DND-41 (cell line): Measurements from ENCODE around the gene YRDC.

Experiments used
- ATAC-seq: fragments of 200-7000 bp; cut with Tn5 transposase; 3 replicates; pipeline ENCODE4 v1.9.1; 2021; ENCODE audit warnings: low read depth; ENCODE audit not compliant: insufficient read depth
- DNase-seq: peaks from one replicate; pipeline ENCODE4 v3.0.0-alpha.2; 2020
- H2AFZ ChIP-seq: 2 replicates; pipeline ENCODE4 v1.6.0; 2012; ENCODE audit warnings: low read depth, low read length
- H3K27ac ChIP-seq: 2 replicates; pipeline ENCODE4 v1.5.1; 2012; ENCODE audit warnings: low read length, inconsistent platforms
- H3K27me3 ChIP-seq: fragments of 200-600 bp; sonication (generic); 2 replicates; pipeline ENCODE4 v1.6.0; 2012; ENCODE audit warnings: low read length, mild to moderate bottlenecking, inconsistent platforms; ENCODE audit not compliant: insufficient read depth, poor library complexity
- H3K36me3 ChIP-seq: 2 replicates; pipeline ENCODE4 v1.5.1; 2012; ENCODE audit warnings: low read length, inconsistent platforms; ENCODE audit not compliant: insufficient read depth
- H3K4me1 ChIP-seq: 2 replicates; pipeline ENCODE4 v1.5.1; 2012; ENCODE audit warnings: mild to moderate bottlenecking, low read length; ENCODE audit not compliant: insufficient read depth
- H3K4me2 ChIP-seq: 2 replicates; pipeline ENCODE4 v1.6.0; 2012; ENCODE audit warnings: mild to moderate bottlenecking, moderate library complexity, low read length, inconsistent platforms; ENCODE audit not compliant: insufficient read depth
- H3K4me3 ChIP-seq, 2 experiments: fragments of 200-600 bp in 1 of 2; shearing (Covaris generic) in 1 of 2; 2 replicates each; pipeline ENCODE4 v1.5.1; 2012 to 2016; ENCODE audit warnings: inconsistent platforms in 2 of 2, low read length in 2 of 2, mild to moderate bottlenecking in 2 of 2, low read depth in 1 of 2, moderate library complexity in 1 of 2
- H3K79me2 ChIP-seq: 2 replicates; pipeline ENCODE4 v1.6.0; 2012; ENCODE audit warnings: low read length, inconsistent platforms; ENCODE audit not compliant: insufficient read depth
- H3K9ac ChIP-seq: 2 replicates; pipeline ENCODE4 v1.6.0; 2012; ENCODE audit warnings: low read depth, mild to moderate bottlenecking, inconsistent platforms, low read length, moderate library complexity
- H3K9me3 ChIP-seq: 2 replicates; pipeline ENCODE4 v1.5.1; 2012; ENCODE audit warnings: low read length, moderate library complexity, mild to moderate bottlenecking, inconsistent platforms; ENCODE audit not compliant: insufficient read depth, severe bottlenecking
- H4K20me1 ChIP-seq: 2 replicates; pipeline ENCODE4 v1.6.0; 2012; ENCODE audit warnings: low read length; ENCODE audit not compliant: insufficient read depth
- EZH2 ChIP-seq: IDR thresholded peaks from 3 replicates; pipeline ENCODE4 v1.6.1; 2012; ENCODE audit warnings: borderline replicate concordance, low read depth, mild to moderate bottlenecking, moderate library complexity, low read length, inconsistent platforms; ENCODE audit not compliant: severe bottlenecking
- TF ChIP-seq, protein P1 (sequence below): IDR thresholded peaks from 2 replicates; pipeline ENCODE4 v1.5.1; 2012; ENCODE audit warnings: borderline replicate concordance, low read length, moderate library complexity, mild to moderate bottlenecking; ENCODE audit not compliant: poor library complexity, severe bottlenecking; ENCODE audit errors: extremely low read depth

YRDC gene

DNA sequence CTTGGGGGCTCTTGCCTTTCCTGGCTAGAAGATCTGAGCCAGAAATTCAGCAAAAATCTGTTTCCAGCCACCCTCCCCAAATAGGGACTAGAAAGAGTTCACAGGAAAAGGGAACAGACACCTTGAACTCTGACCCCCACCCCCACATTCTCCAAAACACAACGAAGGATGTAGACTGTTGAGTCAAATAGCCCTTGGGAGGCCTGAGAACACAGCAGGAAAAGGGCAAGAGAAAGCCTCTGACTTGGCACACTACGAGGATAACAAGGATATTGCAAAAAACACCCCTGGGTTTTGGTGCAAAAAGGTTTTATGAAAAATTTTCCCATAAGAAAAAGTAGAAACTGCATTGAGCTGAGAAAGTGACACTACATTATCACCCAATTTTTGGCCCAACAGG, 1.9 kb upstream of the YRDC start:
- Histone ChIP-seq H3K36me3 (peaks cover 48% of the 10 kb centered on the region), H3K4me2 (no peak overlapping the region), H4K20me1 (peaks cover 25% of the 10 kb centered on the region), H3K4me1 (peaks cover 34% of the 10 kb centered on the region), H3K27me3 (no peaks in the 10 kb centered on the region), H3K27ac (no peak overlapping the region), H2AFZ (no peak overlapping the region), H3K9ac (no peak overlapping the region), H3K79me2 (peaks cover 33% of the 10 kb centered on the region), H3K4me3 (no peak overlapping the region), H3K9me3 (no peaks in the 10 kb centered on the region)
- DNase-seq: no peak
- no peak for ATAC-seq
- no peak for TF ChIP-seq EZH2
- TF ChIP-seq, protein P1, sequence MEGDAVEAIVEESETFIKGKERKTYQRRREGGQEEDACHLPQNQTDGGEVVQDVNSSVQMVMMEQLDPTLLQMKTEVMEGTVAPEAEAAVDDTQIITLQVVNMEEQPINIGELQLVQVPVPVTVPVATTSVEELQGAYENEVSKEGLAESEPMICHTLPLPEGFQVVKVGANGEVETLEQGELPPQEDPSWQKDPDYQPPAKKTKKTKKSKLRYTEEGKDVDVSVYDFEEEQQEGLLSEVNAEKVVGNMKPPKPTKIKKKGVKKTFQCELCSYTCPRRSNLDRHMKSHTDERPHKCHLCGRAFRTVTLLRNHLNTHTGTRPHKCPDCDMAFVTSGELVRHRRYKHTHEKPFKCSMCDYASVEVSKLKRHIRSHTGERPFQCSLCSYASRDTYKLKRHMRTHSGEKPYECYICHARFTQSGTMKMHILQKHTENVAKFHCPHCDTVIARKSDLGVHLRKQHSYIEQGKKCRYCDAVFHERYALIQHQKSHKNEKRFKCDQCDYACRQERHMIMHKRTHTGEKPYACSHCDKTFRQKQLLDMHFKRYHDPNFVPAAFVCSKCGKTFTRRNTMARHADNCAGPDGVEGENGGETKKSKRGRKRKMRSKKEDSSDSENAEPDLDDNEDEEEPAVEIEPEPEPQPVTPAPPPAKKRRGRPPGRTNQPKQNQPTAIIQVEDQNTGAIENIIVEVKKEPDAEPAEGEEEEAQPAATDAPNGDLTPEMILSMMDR: no peak

DNA sequence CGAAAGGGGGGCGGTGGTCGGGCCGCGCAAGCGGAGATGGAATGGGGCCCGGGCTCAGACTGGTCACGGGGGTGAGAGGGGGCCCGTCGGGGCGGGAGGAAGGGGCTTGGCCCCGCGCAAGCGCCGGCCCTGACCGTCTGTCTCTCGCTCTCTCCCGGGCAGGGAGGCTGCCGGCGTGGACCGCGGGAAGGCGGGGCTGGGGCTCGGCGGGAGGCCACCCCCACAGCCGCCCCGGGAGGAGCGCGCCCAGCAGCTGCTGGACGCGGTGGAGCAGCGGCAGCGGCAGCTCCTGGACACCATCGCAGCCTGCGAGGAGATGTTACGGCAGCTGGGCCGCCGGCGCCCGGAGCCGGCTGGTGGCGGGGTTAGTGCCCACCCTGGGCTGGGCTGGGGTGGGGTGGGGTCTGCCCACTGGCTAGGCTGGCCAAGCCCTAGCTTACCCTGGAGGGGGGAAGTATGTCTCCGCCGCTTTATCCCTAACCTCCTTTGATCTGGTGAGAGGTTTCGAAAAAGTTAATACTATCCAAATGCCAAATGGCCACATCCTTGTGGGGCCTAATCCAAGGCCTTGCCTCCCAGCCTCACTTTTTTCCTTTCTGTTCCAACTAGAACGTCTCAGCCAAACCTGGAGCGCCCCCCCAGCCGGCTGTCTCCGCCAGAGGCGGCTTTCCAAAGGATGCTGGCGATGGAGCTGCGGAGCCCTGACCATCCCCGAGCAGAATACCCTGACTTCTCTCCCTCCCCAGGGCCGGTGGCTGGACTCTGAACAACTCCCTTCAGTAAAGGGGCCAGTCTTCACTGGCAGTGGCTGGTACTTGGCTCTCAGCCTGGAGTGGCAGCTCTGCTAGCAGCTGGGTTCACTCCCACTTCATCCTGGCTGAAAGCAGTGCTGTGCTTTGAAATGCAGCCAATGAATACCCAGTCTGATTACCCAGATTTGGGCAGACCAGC, 636 bp upstream of the YRDC start:
- H3K9me3 ChIP-seq: no peaks in the 10 kb centered on the region
- ATAC-seq: peak; percentile 61
- peaks cover 46% of the 10 kb centered on the region for H3K79me2 ChIP-seq
- TF ChIP-seq EZH2: no peak
- TF ChIP-seq, protein P1: no peak
- H3K27me3 ChIP-seq: no peaks in the 10 kb centered on the region
- peaks cover 41% of the 10 kb centered on the region for H3K4me1 ChIP-seq
- DNase-seq: peak; percentile 11
- peak overlapping the region; percentile 97 for H3K4me2 ChIP-seq
- peaks cover 37% of the 10 kb centered on the region for H4K20me1 ChIP-seq
- peak overlapping the region; percentile 90 for H3K9ac ChIP-seq
- H3K27ac ChIP-seq: peak overlapping the region; percentile 65
- peak overlapping the region; percentile 77 for H2AFZ ChIP-seq
- H3K36me3 ChIP-seq: peaks cover 52% of the 10 kb centered on the region
- peak overlapping the region; percentile 95 to 97; a peak in 3 of 4 replicates for H3K4me3 ChIP-seq

DNA sequence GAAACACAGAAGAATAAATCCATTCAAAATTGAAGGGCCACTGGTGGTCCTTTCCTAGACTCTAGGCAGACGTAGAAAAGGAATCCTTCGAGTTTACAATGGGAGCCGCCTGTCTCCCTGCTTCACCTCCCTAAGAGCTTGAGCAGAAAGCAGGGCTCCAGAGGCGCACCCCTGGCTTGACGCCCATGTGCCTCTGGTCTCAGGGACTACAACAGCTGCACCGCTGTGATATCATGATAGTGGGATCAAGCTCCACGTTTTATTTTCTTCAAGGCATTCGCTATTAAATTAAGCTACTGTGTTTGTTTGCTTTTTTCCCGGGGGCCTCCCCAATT, 821 bp downstream of the YRDC start:
- ATAC-seq: no peak
- H3K27me3 ChIP-seq: no peaks in the 10 kb centered on the region
- peaks cover 61% of the 10 kb centered on the region for H3K36me3 ChIP-seq
- peak overlapping the region; percentile 95 to 97 for H3K4me3 ChIP-seq
- H3K4me1 ChIP-seq: peaks cover 41% of the 10 kb centered on the region
- H2AFZ ChIP-seq: peak overlapping the region; percentile 77; the same call in 1 of the 2 replicates
- peak overlapping the region; percentile 90 for H3K9ac ChIP-seq
- H3K27ac ChIP-seq: peak overlapping the region; percentile 84
- H4K20me1 ChIP-seq: peaks cover 46% of the 10 kb centered on the region
- no peak for DNase-seq
- H3K79me2 ChIP-seq: peaks cover 52% of the 10 kb centered on the region
- TF ChIP-seq EZH2: no peak
- peak overlapping the region; percentile 97 for H3K4me2 ChIP-seq
- H3K9me3 ChIP-seq: no peaks in the 10 kb centered on the region

DNA sequence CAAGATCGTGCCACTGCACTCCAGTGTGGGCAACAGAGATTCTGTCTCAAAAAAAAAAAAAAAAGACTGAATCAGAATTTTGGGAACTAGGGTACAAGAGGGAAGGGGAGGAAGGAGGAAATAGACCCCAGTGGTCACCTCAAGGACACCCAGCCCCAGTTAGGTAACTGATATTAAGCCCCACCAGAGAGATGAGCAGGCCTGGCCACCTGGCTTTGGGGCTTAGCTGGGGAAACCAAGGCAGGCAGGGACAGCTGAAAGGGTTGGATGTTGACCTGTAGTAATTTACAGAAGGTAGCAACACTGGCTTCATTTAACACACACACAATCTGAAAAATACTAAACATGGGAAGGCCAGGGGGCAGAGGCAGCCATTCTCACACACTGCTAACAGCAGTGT, 5.6 kb downstream of the YRDC start:
- TF ChIP-seq, protein P1: no peak
- TF ChIP-seq EZH2: no peak
- Histone ChIP-seq H3K4me3 (no peak overlapping the region), H3K27me3 (no peaks in the 10 kb centered on the region), H3K36me3 (peaks cover 97% of the 10 kb centered on the region), H3K4me1 (peaks cover 30% of the 10 kb centered on the region), H3K4me2 (no peak overlapping the region), H3K27ac (no peak overlapping the region), H3K9ac (no peak overlapping the region), H2AFZ (no peak overlapping the region), H4K20me1 (peaks cover 63% of the 10 kb centered on the region), H3K9me3 (no peaks in the 10 kb centered on the region), H3K79me2 (peaks cover 53% of the 10 kb centered on the region)
- no peak for DNase-seq
- no peak for ATAC-seq
